Panc1 (cell line): ENCODE measurements around the gene ZFAND6.

Source experiments
- POLR2AphosphoS5 ChIP-seq: IDR thresholded peaks from 2 replicates; pipeline ENCODE4 v1.6.1; 2012; ENCODE audit warnings: mild to moderate bottlenecking, low read depth, low read length, moderate library complexity
- REST ChIP-seq, 2 experiments: IDR thresholded peaks; 2 replicates each; pipeline ENCODE4 v1.6.1; 2011 to 2012; ENCODE audit warnings: low read depth in 2 of 2, control low read depth in 1 of 2, low read length in 1 of 2, mild to moderate bottlenecking in 1 of 2, moderate library complexity in 1 of 2; ENCODE audit not compliant: insufficient read depth in 1 of 2
- TF ChIP-seq, protein P1 (sequence below): fragments of 450-650 bp; IDR thresholded peaks from 2 replicates; pipeline ENCODE4 v1.5.1; 2017; ENCODE audit warnings: mild to moderate bottlenecking

- TF ChIP-seq, protein P1, sequence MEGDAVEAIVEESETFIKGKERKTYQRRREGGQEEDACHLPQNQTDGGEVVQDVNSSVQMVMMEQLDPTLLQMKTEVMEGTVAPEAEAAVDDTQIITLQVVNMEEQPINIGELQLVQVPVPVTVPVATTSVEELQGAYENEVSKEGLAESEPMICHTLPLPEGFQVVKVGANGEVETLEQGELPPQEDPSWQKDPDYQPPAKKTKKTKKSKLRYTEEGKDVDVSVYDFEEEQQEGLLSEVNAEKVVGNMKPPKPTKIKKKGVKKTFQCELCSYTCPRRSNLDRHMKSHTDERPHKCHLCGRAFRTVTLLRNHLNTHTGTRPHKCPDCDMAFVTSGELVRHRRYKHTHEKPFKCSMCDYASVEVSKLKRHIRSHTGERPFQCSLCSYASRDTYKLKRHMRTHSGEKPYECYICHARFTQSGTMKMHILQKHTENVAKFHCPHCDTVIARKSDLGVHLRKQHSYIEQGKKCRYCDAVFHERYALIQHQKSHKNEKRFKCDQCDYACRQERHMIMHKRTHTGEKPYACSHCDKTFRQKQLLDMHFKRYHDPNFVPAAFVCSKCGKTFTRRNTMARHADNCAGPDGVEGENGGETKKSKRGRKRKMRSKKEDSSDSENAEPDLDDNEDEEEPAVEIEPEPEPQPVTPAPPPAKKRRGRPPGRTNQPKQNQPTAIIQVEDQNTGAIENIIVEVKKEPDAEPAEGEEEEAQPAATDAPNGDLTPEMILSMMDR = no peak
- TF ChIP-seq REST (IDR thresholded peaks at IDR 0.05; ENCODE audit: insufficient read depth in 1 of 2, low read depth in 2 of 2, low read length in 1 of 2) = no peak
- TF ChIP-seq POLR2AphosphoS5 = no peak
Measured at GRCh38 chr15:80121546-80121945, 62.1 kb downstream of the ZFAND6 start.
